ENCODE results near the gene UMOD.
"Not testable (repeated sequence)": the region's sequence is repeated elsewhere in the genome, so short reads cannot be mapped to it uniquely, and the experiment has no call there.

Gene UMOD

GRCh38 chr16:20321671-20322070 is 30.8 kb downstream of the UMOD start:
- no peak for DNase-seq (ENCODE audit: low read depth in 2 of 2)

DNA sequence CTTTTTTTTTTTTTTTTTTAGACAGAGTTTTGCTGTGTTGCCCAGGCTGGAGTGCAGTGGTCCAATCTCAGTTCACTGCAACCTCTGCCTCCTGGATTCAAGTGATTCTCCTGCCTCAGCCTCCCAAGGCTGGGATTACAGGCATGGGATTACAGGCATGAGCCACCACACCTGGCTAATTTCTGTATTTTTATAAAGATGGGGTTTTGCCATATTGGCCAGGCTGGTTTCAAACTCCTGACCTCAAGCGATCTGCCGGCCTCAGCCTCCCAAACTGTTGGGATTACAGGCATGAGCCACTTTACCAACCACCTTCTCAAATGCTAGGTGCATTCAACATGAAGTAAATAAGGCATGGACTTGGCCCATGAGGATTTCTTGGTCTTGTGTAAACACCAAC is 31.5 kb downstream of the UMOD start:
- not testable (repeated sequence) for DNase-seq (ENCODE audit: low read depth in 2 of 2)

DNA sequence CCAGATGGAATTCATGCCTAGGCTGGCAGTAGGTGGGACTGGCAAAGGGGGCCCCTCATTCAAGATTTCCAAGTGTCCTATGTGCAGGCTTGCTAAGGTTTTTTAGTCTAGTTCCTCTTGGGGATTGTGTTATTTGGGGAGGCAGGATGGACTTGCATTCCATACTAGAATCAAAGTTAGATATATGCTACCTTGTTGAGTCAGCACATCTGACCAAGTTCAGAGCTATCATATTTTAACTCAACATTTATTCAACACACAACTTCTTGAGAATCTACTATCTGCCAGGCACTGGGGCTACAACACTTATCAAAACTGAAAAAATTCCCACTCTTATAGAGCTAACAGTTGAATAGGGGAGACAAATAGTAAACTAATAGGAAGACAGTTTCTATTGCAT is 31.9 kb downstream of the UMOD start:
- DNase-seq (ENCODE audit: low read depth in 2 of 2), result no peak

DNA sequence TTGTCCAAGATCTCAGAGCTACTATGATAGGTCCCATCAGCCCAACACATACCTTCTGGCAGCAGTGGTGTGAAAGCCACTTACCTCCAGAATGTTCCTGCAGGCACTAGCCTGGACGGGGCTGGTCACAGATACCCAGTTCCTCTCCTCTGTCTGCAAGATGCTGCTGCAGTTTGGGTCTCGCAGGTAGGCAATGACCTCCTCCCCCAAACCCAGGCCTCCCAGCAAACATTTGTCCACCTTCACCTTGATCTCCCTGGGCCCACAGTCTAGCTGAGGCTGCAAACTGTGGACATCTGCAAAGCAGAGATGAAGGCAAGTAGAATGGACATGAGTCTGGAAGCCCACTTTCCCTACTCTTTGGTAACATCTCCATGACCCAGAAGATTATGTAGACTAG is 32.3 kb downstream of the UMOD start:
- DNase-seq (ENCODE audit: low read depth in 2 of 2), result no peak

GRCh38 chr16:20319406-20319805 is 33.1 kb downstream of the UMOD start:
- DNase-seq (ENCODE audit: low read depth in 2 of 2), result no peak

- no peak for DNase-seq (ENCODE audit: low read depth in 2 of 2)
These were observed 34.1 kb downstream of the UMOD start for GRCh38 chr16:20318437-20318836.

GRCh38 chr16:20318006-20318405 is 34.5 kb downstream of the UMOD start:
- no peak for DNase-seq (ENCODE audit: low read depth in 2 of 2)

DNA sequence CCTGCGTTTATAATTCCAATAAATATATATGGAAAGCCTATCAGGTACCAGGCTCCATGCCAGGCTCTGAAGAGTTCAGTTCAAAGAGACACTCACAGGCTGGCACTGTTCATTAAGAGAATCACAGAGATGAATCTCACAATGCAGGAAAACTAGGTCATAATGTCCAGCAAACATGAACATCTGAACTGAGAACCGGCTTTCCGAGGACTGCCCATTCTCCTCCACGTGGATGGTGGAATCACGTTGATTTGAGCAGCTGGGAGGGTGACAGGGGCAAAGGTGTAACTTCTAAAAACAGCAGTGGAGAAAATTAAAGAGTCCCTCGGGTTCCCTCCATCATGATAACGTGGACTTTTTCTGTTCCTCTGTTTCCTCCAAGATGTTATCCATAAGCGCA is 35.4 kb downstream of the UMOD start:
- DNase-seq (ENCODE audit: low read depth in 2 of 2), result no peak

DNA sequence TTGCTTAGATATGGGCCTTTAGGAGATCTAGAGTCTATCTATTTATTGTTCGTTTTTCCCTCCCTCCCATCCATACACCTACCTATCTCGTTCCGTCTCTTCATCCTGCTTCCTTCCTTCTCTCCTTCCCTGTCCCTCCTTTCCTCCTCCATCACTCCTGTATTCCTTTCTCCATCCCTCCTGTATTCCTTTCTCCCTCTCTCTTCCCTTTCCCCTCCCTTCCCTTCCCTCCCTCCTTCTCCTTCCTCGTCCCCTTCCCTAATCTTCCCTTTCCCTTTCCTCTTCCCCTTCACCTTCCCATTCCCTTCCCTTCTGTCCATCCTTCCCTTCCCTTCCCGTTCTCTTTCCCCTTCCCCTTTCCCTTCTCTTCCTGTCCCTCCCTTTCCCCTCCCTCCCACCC is 35.8 kb downstream of the UMOD start:
- DNase-seq (ENCODE audit: low read depth in 2 of 2), result no peak

DNA sequence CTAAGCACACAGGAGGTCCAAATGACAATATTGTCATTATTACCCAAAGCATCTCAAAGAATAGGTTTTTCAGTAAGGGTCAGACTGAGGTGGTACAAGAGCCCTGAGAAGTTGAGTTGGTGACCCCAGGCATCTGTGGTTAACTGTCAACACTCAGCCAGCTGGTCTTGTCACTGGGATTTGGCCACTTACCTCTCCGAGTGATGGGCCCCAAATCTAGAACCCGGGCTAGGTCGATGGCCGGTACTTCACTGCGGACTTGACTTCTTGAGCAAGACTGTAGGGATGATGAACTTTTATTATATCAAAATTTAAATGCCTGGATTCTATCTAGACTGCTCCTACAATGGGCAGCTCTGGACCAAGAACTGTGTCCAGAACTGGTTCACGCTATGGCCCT is 36.8 kb downstream of the UMOD start:
- no peak for DNase-seq (ENCODE audit: low read depth in 2 of 2)

- DNase-seq (ENCODE audit: low read depth in 2 of 2), result no peak
These were observed 37.9 kb downstream of the UMOD start for GRCh38 chr16:20314575-20314974.

- DNase-seq (ENCODE audit: low read depth in 2 of 2), result no peak
These were observed 38.8 kb downstream of the UMOD start for GRCh38 chr16:20313741-20314140.

GRCh38 chr16:20312536-20313095 is 39.9 kb downstream of the UMOD start:
- DNase-seq (ENCODE audit: low read depth in 2 of 2), result not testable (repeated sequence)

DNA sequence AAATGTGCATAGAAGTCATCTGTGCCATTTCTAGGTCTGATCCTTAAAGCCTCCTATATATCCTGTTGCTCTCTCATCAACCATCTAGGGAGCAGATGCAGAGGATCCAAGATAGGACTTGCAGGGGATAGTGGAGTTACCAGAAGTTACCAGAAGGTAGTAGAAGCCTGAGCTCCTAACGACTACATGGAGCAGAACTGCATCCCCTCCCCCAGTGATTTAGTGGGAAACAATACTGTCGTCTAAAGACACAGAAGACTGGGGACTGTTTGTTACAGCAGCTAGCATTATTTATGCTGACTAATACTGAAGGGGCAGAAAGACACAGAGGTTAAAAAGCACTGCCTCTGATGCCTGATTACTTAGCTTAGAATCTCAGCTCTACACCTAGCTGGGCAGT is 41.0 kb downstream of the UMOD start:
- no peak for DNase-seq (ENCODE audit: low read depth in 2 of 2)

- DNase-seq (ENCODE audit: low read depth in 2 of 2), result no peak
These were observed 41.8 kb downstream of the UMOD start for GRCh38 chr16:20310421-20311395.

DNA sequence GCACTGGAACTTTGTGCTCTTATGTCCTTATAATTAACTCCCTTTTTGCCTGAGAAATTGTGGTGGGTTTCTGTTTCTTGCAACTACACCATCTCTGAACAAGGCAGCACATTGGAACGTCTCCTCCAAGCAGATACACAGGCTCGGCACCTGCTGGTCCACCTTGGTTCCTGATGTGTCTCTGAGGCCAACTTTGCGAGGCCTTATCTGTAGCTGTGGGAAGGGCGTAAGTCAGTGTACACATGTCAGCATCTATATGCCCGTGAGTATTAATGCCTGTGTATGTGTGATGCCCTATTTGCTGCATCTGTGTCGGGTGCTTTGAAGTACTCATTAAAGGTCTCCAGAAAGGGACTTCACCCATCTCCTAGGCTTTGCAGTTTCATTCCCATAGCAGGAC is 42.7 kb downstream of the UMOD start:
- DNase-seq (ENCODE audit: low read depth in 2 of 2), result no peak

DNA sequence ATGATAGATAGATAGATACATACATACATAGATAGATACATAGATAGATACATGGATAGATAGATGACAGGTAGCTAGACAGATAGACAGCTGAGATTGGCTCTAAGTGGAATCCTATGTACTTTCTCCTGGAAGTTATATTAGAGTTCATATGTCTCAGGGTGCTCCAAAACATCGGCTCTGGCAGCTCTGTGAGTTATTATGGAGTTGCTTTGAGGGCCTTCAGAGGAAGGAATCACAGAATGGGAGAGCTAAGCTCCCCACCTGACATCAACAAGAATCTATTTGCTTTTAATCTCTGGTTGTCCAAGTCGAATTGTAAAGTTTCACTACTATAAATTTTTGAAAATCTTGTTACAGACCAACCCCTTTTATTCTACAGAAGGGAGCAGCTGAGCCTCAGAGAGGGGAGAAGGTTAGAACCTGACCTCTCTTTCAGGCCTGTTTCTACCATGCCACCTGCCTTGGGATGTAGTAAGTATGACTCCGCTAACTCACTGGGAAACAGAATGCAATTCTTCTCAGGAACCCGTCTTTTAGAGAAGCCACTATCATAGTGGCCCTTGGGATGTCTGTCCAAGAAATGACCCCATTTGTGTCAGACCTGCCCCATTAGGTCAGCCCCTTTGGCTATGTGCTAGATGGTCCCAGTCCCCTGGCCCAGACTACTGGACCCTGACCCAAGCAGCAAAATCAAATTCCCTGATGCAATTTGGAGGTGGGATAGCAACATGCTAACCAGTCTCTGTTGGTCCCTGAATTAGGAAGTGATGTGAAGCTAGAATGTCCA is 43.5 kb downstream of the UMOD start:
- no peak for DNase-seq (ENCODE audit: low read depth in 2 of 2)

GRCh38 chr16:20308266-20308665 is 44.2 kb downstream of the UMOD start:
- DNase-seq (ENCODE audit: low read depth in 2 of 2), result no peak

DNA sequence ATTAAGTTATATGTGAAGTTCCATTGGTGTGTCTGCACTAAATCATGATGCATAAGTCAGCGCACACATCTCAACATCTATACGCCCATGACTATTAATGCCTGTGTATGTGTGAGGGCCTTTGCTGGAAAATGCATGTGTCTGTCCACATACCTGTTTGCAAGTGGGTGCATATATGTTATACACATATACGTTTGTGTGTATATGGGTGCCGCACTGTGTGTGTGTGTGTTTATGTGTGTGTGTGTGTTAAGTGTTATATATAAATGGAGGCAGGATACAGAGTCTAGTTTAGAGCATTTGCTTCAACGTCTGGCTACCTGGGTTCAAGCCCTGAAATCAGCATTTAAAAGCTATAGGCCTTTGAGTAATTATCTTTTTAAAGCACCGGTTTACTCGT is 44.7 kb downstream of the UMOD start:
- no peak for DNase-seq (ENCODE audit: low read depth in 2 of 2)

DNA sequence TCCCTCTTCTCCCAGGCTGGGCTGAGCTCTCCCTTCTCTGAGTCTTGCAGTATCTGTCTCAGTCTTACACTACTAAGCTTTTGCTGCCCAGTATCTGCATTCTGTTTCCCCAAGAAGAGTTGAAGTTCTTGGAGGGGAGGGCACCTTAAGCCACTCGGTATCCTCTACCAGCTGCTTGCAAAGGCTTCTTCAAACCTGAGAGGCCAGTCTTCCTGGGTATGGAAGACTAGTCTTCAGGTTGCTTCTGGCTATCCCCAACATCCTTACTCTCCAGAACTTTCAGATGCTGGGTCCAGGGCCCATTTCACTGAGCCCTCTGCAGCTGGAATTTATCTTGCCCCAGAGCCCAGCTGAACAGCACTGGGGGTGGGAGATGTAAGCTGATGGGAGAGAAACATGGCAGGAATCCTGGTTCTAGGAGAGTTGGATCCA is 45.3 kb downstream of the UMOD start:
- no peak for DNase-seq (ENCODE audit: low read depth in 2 of 2)

- no peak for DNase-seq (ENCODE audit: low read depth in 2 of 2)
These were observed 46.1 kb downstream of the UMOD start for GRCh38 chr16:20306401-20306800.

- DNase-seq (ENCODE audit: low read depth in 2 of 2), result no peak
These were observed 49.5 kb downstream of the UMOD start for GRCh38 chr16:20303012-20303411.

DNA sequence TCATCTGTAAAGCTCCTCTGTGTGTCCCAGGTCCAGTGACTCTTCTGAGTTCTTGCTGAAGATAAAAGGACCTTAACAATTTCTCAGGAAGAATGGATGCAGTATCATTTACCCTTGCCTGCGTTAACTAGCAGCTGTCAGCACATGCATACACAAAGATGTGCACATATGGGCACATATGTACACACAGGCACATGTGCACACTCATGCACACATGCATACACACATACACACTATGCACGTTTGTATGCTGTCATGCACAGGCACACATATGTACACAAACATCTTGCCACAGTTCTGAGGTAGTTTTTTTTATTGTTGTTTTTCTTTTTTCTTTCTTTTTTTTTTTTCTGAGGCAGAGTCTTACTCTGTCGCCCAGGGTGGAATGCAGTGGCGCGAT is 50.1 kb downstream of the UMOD start:
- DNase-seq (ENCODE audit: low read depth in 2 of 2), result no peak

Data from stimulated activated CD4-positive, alpha-beta T cell treated with anti-CD3 and anti-CD28 coated beads, Interleukin-1b, Interleukin-23, amount 100 ng/mL, for 4 hours (primary cell).